NCI-H69 (cell line): ENCODE measurements around the gene NLGN2.

Source experiments
- DNase-seq: peaks from one replicate; lab custom pipeline; 2025; lab: John Stamatoyannopoulos, UW

NLGN2 gene

GRCh38 chr17:7466318-7466638 is 58.6 kb downstream of the NLGN2 start:
- DNase-seq = no peak

GRCh38 chr17:7466639-7467341 is 59.1 kb downstream of the NLGN2 start:
- no peak for DNase-seq

- no peak for DNase-seq
Observed at GRCh38 chr17:7467498-7467897, 59.9 kb downstream of the NLGN2 start.

GRCh38 chr17:7468290-7468689 is 60.6 kb downstream of the NLGN2 start:
- no peak for DNase-seq

GRCh38 chr17:7468804-7469389 is 61.3 kb downstream of the NLGN2 start:
- no peak for DNase-seq
